Chondrocyte (in vitro differentiated cells): Measurements from ENCODE around the gene CREG2. TPM values are rescaled to one million over a fixed set of nuclear protein-coding genes. Genes with fewer than 3 reads are reported as not detected.
A peak's percentile ranks its signal among the peaks of the same experiment; 100 is the strongest.

Experiments used
- DNase-seq: peaks from one replicate; pipeline ENCODE4 v3.0.0; 2021; ENCODE audit warnings: mixed read lengths, low spot score
- H3K27ac Mint-ChIP-seq: one replicate; pipeline ENCODE4 v1.8.0; 2021; ENCODE audit warnings: mild to moderate bottlenecking, moderate library complexity, mixed read lengths; ENCODE audit not compliant: unreplicated experiment
- H3K27me3 Mint-ChIP-seq: 2 replicates; pipeline ENCODE4 v1.8.0; 2021; ENCODE audit warnings: low read depth, mixed read lengths
- H3K36me3 Mint-ChIP-seq: 2 replicates; pipeline ENCODE4 v1.8.0; 2021; ENCODE audit warnings: low read depth, mixed read lengths
- H3K4me1 Mint-ChIP-seq: 2 replicates; pipeline ENCODE4 v1.8.0; 2021; ENCODE audit warnings: low read depth, mild to moderate bottlenecking, mixed read lengths
- H3K4me3 Mint-ChIP-seq: one replicate; pipeline ENCODE4 v1.8.0; 2021; ENCODE audit warnings: mild to moderate bottlenecking, moderate library complexity, mixed read lengths; ENCODE audit not compliant: unreplicated experiment
- H3K9me3 Mint-ChIP-seq: 2 replicates; pipeline ENCODE4 v1.8.0; 2021; ENCODE audit warnings: low read depth, mixed read lengths
- CTCF ChIP-seq: fragments of 200-600 bp; sonication (generic); IDR thresholded peaks from 2 replicates; pipeline ENCODE4 v1.5.0; 2021; ENCODE audit warnings: antibody characterized with exemption, mild to moderate bottlenecking, moderate library complexity
- total RNA-seq: library from RNA; stranded (reverse); gene quantifications from 3 replicates; pipeline ENCODE4 v1.2.1, GENCODE V29; 2021

The CREG2 gene
- total RNA-seq, 1 donor from 2014 or later, result not detected

GRCh38 chr2:101426822-101427221 lies 39.5 kb upstream of the CREG2 start:
- Mint-ChIP-seq H3K27me3 (no peaks in the 10 kb centered on the region), H3K9me3 (no peaks in the 10 kb centered on the region), H3K4me1 (no peaks in the 10 kb centered on the region), H3K4me3 (no peak overlapping the region), H3K36me3 (no peaks in the 10 kb centered on the region), H3K27ac (no peak overlapping the region)
- DNase-seq, result no peak
- TF ChIP-seq CTCF, result no peak

GRCh38 chr2:101420623-101421022 lies 33.3 kb upstream of the CREG2 start:
- no peaks in the 10 kb centered on the region for H3K4me1 Mint-ChIP-seq
- DNase-seq, result no peak

GRCh38 chr2:101419096-101419663 lies 31.9 kb upstream of the CREG2 start:
- TF ChIP-seq CTCF, result peak; percentile 94
- Mint-ChIP-seq H3K4me3 (no peak overlapping the region), H3K27ac (no peak overlapping the region), H3K36me3 (no peaks in the 10 kb centered on the region), H3K4me1 (no peaks in the 10 kb centered on the region), H3K9me3 (peaks cover 3% of the 10 kb centered on the region), H3K27me3 (peaks cover 7% of the 10 kb centered on the region)
- no peak for DNase-seq

More at GRCh38 chr2:101420623-101421022, 33.3 kb upstream of the CREG2 start:
- Mint-ChIP-seq H3K9me3 (no peaks in the 10 kb centered on the region), H3K4me3 (no peak overlapping the region), H3K36me3 (no peaks in the 10 kb centered on the region), H3K27me3 (peaks cover 4% of the 10 kb centered on the region), H3K27ac (no peak overlapping the region)
- TF ChIP-seq CTCF, result no peak

GRCh38 chr2:101418460-101419095 lies 31.3 kb upstream of the CREG2 start:
- no peak overlapping the region for H3K4me3 Mint-ChIP-seq
- no peak for DNase-seq
- no peak overlapping the region for H3K27ac Mint-ChIP-seq
- peaks cover 3% of the 10 kb centered on the region for H3K9me3 Mint-ChIP-seq
- no peak for TF ChIP-seq CTCF
- peaks cover 7% of the 10 kb centered on the region for H3K27me3 Mint-ChIP-seq
- H3K36me3 Mint-ChIP-seq, result no peaks in the 10 kb centered on the region
- H3K4me1 Mint-ChIP-seq, result no peaks in the 10 kb centered on the region

GRCh38 chr2:101416609-101417008 lies 29.3 kb upstream of the CREG2 start:
- no peak for TF ChIP-seq CTCF
- H3K36me3 Mint-ChIP-seq, result no peaks in the 10 kb centered on the region
- H3K9me3 Mint-ChIP-seq, result peaks cover 3% of the 10 kb centered on the region
- no peak for DNase-seq
- H3K27ac Mint-ChIP-seq, result no peak overlapping the region
- H3K4me3 Mint-ChIP-seq, result no peak overlapping the region
- no peaks in the 10 kb centered on the region for H3K4me1 Mint-ChIP-seq
- peaks cover 20% of the 10 kb centered on the region for H3K27me3 Mint-ChIP-seq
